HG03460 (cell line): ENCODE data around the gene TMEM225B.
A peak's percentile ranks its signal among the peaks of the same experiment; 100 is the strongest.
"Not testable (repeated sequence)": the region's sequence is repeated elsewhere in the genome, so short reads cannot be mapped to it uniquely, and the experiment has no call there.

Experiments
- ATAC-seq: cut with Tn5 transposase; IDR thresholded peaks from one replicate; pipeline ENCODE4 v1.9.1; 2021; ENCODE audit not compliant: unreplicated experiment

The TMEM225B gene

DNA sequence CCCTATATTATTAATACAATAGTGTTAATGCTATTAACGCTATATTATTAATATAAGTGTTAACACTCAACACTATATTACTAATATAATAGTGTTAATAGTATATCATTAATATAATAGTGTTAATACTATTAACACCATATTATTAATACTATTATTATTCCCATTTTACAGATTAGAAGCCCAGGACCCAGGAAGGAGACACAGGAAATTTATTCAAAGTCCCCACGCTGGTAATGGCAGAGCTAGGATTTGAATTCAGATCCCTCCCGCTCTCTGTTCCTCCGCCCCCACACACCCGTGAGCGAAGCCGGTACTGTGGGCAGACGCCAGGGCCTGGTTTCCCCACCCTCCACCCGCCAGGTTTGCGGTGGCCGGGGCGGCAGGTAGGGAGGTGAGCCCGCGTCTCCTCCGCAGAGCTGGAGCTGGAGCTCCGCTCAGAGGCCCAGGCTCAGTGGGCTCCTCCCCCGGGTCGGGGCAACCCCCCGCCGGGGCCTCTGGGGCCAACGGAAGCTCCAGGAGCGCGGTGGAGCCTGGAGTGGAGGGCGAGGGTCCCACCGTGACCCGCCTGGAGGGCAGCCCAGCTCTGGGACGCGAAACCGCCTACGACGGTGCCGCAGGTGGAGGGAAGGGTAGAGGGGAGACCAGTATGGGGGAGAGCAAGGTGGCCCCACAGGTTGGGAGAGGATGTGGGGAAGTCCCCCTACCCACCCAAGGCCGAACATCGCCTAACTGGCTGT, at the start of gene TMEM225B:
TSS of gene TMEM225B (plus strand) at position 506 of the 740 bp plus-strand sequence. CDS start 6,122 bp downstream, outside the sequence.
- no peak for ATAC-seq

- ATAC-seq = not testable (repeated sequence)
Observed at GRCh38 chr7:99549545-99549944, 48.5 kb upstream of the TMEM225B start.

DNA sequence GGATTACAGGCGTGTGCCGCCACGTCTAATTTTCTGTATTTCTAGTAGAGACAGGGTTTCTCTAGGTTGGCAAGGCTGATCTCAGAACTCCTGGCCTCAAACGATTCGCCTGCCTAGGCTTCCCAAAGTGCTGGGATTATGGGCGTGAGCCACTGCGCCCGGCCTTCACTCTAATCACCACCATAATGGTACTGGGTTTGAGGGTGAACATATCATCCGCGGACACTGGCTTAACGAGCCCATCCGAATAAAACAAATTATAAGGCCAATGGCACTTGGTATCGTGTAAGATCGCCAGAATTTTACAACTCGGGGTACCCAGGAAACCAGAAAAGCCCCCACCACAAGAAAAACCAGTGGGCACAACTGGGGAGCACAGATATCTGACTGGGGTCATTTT, 46.7 kb upstream of the TMEM225B start:
- ATAC-seq = no peak

DNA sequence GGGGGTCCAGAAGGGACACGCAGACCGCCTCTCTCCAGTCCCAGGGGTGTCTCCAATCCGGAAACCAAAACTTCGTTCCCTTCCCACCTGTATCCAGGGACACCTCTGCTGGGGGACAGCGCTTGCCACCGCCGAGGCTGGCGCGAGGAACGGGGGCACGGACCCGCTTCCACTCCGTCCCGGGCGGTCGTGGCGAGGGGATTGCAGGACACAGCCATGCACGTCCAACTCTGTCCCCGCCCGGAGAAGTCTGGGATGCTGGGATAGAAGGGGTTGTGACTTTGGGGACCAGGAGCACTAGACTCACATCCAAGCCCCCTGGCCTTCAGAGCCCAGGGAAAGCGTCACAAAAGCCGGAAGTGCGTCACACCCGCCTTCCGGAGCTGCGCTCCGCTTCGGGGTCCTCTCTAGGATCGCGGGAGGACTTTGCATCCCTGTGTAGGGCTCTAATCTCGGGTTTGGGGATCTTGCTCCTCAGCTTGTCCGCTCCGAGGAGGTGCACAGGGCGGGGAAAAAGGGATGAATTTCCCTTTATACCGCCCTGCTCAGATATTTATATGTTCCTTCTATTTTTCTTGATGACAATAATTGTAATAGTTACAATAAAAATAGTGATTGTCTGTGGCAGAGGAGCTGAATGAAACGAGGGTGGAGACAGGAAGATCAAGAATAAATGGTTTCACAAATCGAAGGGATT, 46.2 kb upstream of the TMEM225B start, which contains the start of gene FAM200A:
TSS of gene FAM200A (minus strand) at position 348 of the 697 bp plus-strand sequence. CDS start 3,707 bp downstream, outside the sequence.
- peak; percentile 97 for ATAC-seq

GRCh38 chr7:99553039-99553438, 45.0 kb upstream of the TMEM225B start:
- no peak for ATAC-seq

GRCh38 chr7:99554939-99555338, 43.1 kb upstream of the TMEM225B start:
- ATAC-seq = no peak

- no peak for ATAC-seq
Observed at GRCh38 chr7:99557196-99557607, 40.9 kb upstream of the TMEM225B start.

GRCh38 chr7:99557940-99558305, 40.1 kb upstream of the TMEM225B start:
- ATAC-seq = peak; percentile 41

DNA sequence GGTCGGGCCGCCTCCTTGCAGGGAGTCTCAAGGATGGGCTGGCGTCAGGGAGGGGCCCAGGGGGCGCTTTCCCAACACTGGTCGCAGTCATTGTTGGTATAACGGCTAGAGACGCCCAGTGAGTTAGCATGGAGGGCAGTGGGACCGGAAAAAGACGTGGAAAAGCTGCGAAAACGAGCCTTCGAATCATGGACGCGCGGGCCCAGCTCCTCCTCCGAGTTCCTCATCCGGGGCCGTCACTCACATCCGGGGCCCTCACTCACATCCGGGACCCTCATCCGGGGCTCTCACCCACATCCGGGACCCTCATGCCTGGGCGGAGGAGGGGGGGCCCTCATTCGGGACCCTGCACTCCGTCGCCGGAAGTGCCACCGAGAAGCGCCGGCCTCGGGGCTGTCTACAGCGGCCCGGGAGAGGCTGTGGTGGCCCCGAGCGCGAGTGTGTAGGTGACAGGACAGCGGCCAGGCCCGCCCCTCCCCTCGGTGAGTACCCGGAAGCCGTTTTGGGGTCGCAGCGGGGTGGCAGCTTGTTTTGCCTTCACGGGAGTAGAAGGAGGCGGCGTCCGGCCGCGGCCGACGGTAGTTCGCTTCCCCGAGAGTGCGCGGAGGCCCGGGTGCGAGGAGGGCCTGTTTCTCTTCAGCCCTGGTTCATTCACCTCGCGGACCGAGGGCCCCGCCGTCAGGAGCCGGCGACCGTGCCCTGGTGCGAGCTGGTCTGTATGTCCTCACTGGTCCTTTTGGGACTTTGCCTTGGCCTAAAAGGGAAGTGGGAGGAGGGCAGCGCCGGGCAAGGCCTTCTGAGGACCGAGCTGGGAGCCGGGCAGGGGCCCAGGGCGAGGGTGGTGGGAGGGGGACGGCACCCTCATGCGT, 39.5 kb upstream of the TMEM225B start, which contains the start of gene ZNF655:
TSS of gene ZNF655 (plus strand) at position 337 of the 869 bp plus-strand sequence. CDS start 1,918 bp downstream, outside the sequence.
- ATAC-seq = peak; percentile 81

- no peak for ATAC-seq
Observed at GRCh38 chr7:99559175-99559915, 38.7 kb upstream of the TMEM225B start.

DNA sequence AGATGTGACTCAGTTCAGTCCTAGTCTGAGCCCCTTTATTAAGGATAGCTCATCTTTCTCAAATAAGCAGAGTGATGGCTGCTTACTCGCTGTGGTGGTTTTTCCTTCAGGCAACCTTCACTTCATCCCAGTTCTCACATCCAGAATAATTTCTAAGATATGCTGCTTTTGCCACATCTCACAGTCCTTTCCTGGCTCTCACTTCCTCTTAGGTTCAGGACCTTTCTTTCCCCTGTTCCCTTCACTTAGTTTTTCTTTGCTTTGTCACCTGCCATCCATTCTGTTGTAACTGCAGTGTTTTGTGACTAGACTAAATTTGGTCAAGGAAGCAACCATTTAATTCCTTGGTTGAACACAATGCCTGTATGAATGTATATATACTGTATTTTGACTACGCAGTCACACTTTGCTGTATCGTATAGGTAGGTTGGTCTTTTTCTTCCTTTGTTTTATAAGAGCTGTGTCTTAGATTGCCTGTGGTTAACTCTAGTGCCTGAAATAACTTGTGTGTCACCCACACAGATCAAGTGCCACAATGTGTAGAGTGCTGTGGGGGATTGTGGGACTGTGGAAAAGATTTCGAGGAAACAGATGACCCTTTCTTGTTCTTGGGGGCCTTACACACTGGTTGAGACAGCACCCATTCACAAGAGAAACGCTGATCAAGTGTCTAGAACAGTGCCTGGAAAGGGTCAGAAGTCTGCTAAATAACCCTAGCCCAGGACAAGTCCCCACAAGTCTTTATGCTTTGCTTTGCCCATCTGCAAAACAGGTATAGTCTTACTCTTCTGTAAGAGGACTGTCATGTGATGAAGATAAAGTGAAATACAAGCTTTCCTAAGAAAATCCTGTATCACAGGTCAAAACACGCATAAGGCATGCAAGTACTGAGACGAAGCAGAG, 37.0 kb upstream of the TMEM225B start:
- ATAC-seq = no peak

GRCh38 chr7:99561737-99562051, 36.4 kb upstream of the TMEM225B start:
- no peak for ATAC-seq

DNA sequence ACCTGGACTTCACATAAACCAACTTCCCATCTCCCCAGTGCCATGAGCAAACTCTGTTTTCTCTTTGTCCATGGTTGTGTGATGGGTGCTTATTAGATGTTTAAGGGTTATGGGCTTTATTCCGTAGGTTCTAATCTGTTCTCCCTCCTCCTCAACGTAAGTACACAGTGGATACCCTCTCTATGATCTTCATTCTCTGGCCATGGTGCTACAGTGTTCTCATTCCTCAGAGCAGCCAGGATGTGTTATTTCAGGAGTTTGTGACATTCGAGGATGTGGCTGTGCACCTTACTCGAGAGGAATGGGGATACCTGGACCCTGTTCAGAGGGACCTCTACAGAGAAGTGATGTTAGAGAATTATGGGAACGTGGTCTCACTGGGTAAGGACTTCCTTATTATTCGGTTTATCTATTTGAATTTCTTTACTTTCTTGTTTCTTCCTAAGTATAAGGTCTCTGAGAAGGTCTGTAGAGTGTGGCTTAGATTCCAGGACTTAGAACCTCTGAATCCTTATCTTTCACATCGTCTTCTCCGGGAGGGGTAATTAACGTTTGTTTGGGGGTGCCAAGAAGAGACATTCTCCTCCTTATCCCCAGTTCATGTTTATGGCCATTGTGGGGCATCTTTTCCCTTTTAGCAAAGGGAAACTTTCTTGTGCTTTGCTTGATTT, 35.8 kb upstream of the TMEM225B start:
- no peak for ATAC-seq

DNA sequence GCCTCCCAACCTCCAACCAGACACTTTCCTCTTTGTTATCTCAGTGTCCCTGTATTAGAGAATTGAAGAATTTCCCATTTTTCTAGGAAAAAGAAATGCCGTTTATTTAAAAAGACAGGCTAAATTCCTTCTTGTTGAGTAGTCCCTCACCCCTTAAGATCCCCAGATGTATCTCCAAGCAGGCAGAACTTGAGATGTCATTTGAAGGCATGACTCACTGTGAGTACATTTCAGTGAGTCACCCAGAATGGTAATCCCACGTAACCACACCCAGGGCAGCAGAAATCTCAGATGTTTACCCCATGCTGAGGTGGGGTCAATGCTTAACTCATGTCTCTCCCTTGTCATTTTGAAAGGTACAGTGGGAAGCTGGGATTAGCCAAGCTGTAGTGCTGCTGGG, 35.2 kb upstream of the TMEM225B start:
- no peak for ATAC-seq

DNA sequence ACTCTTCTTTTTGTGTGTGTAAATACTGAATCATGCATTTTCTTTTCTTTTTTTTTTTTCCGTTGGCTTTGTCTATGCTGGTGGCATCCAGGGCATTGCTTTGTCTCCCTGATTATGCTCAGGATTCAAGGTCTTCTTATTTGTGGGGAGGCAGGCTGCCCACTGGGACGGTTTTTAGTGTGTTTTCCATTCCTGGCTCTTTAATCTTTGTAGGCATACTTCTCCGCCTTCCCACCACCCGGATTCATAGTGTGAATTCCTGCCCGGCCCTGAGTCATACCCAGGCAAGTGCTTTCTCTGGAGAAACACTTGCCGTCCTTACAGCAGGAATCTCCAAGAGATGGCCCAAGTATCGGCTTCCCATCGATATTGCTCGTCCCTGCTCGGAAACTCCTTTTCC, 34.4 kb upstream of the TMEM225B start:
- ATAC-seq = no peak

- ATAC-seq = not testable (repeated sequence)
Observed at GRCh38 chr7:99568770-99569169, 29.3 kb upstream of the TMEM225B start.

DNA sequence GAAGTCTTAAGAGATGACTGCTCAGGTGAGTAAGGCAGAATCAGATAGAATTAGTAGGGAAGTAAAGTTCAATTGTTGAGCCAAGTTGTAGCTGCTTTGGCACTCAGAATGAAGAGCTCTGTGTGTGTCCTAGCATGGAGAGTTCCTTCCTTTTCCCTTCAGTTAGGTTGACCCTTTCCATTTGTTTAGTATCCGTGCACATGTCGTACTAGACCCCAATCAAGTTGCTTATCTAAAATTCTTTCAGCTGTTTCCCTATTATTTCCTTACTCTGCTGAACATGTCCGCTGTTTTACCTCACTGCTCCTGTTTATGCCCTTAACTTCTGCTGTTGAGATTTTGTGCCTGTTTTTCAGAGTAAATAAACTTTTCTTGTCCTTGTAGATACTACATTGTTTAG, 26.3 kb upstream of the TMEM225B start:
- ATAC-seq = no peak

DNA sequence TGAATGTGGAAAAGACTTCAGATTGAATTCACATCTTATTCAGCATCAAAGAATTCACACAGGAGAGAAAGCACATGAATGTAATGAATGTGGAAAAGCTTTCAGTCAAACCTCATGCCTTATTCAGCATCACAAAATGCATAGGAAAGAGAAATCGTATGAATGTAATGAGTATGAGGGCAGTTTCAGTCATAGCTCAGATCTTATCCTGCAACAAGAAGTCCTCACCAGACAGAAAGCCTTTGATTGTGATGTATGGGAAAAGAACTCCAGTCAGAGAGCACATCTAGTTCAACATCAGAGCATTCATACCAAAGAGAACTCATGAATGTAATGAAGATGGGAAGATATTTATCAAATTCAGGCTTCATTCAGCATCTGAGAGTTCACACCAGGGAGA, 24.8 kb upstream of the TMEM225B start:
- no peak for ATAC-seq

DNA sequence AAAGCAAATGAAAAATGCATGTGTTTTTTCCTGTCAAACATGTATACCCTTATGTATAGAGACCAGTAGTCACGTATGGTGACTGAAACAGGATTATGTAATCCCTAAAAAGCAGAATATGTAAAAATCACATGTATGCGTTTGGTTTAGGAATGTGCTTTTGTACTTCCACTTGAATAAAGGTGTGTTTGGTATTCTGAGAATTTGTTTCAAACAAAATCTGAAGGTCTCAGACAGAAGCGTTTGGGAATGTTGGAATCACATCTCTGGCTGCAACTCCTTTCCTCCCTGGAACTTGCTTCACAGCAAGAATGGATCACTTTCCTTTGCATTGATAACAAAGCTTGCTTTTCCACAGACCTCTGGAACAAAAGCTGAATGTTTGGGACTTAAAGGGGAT, 21.8 kb upstream of the TMEM225B start:
- ATAC-seq = no peak
